ENCODE results near the gene CNTNAP2.

GRCh38 chr7:148142660-148143248 lies 2026.2 kb downstream of the CNTNAP2 start:
- TF ChIP-seq POLR2A (IDR thresholded peaks at IDR 0.05) (no peak), CTCF (IDR thresholded peaks at IDR 0.05) (no peak)

Measured in lower leg skin (tissue), 3 donors.